HUES48 (cell line): ENCODE data around the gene MYT1.

Experiments used
- H3K27ac ChIP-seq: one replicate; pipeline ENCODE4 v1.7.0; 2013; ENCODE audit warnings: low read depth, low read length, inconsistent platforms
- H3K27me3 ChIP-seq: 2 replicates; pipeline ENCODE4 v1.6.1; 2013; ENCODE audit warnings: mild to moderate bottlenecking, low read length; ENCODE audit not compliant: control insufficient read depth, insufficient read depth
- H3K36me3 ChIP-seq: 2 replicates; pipeline ENCODE4 v1.6.1; 2013; ENCODE audit warnings: low read length; ENCODE audit not compliant: control insufficient read depth, insufficient read depth
- H3K4me1 ChIP-seq: 2 replicates; pipeline ENCODE4 v1.6.1; 2013; ENCODE audit warnings: mild to moderate bottlenecking, low read length; ENCODE audit not compliant: control insufficient read depth, insufficient read depth
- H3K4me3 ChIP-seq: 2 replicates; pipeline ENCODE4 v1.5.1; 2013; ENCODE audit warnings: mild to moderate bottlenecking, low read depth, low read length
- H3K9ac ChIP-seq: 2 replicates; pipeline ENCODE4 v1.6.1; 2013; ENCODE audit warnings: mild to moderate bottlenecking, low read depth, low read length, moderate library complexity
- H3K9me3 ChIP-seq: 2 replicates; pipeline ENCODE4 v1.6.1; 2013; ENCODE audit warnings: low read length; ENCODE audit not compliant: control insufficient read depth, insufficient read depth

Gene MYT1

GRCh38 chr20:64244870-64245603, 80.8 kb downstream of the MYT1 start:
- Histone ChIP-seq H3K36me3 (no peaks in the 10 kb centered on the region), H3K9ac (no peak overlapping the region), H3K4me1 (no peaks in the 10 kb centered on the region), H3K9me3 (no peaks in the 10 kb centered on the region), H3K27me3 (no peaks in the 10 kb centered on the region), H3K4me3 (no peak overlapping the region), H3K27ac (no peak overlapping the region)

GRCh38 chr20:64245746-64246595, 81.7 kb downstream of the MYT1 start:
- Histone ChIP-seq H3K36me3 (no peaks in the 10 kb centered on the region), H3K27ac (no peak overlapping the region), H3K27me3 (no peaks in the 10 kb centered on the region)

GRCh38 chr20:64246616-64247306, 82.5 kb downstream of the MYT1 start:
- Histone ChIP-seq H3K9me3 (no peaks in the 10 kb centered on the region), H3K4me1 (no peaks in the 10 kb centered on the region), H3K27me3 (peaks cover 4% of the 10 kb centered on the region; the same call in 1 of the 2 replicates), H3K36me3 (no peaks in the 10 kb centered on the region), H3K4me3 (no peak overlapping the region), H3K9ac (no peak overlapping the region), H3K27ac (no peak overlapping the region)

More at GRCh38 chr20:64245746-64246595, 81.7 kb downstream of the MYT1 start:
- H3K9ac ChIP-seq: no peak overlapping the region
- H3K4me1 ChIP-seq: no peaks in the 10 kb centered on the region
- H3K9me3 ChIP-seq: no peaks in the 10 kb centered on the region
- H3K4me3 ChIP-seq: no peak overlapping the region

GRCh38 chr20:64247307-64247618, 83.0 kb downstream of the MYT1 start:
- Histone ChIP-seq H3K36me3 (no peaks in the 10 kb centered on the region), H3K27me3 (peaks cover 4% of the 10 kb centered on the region; the same call in 1 of the 2 replicates), H3K9me3 (no peaks in the 10 kb centered on the region), H3K27ac (no peak overlapping the region), H3K4me3 (no peak overlapping the region), H3K4me1 (no peaks in the 10 kb centered on the region), H3K9ac (no peak overlapping the region)

- Histone ChIP-seq H3K4me1 (no peaks in the 10 kb centered on the region), H3K9me3 (no peaks in the 10 kb centered on the region), H3K27me3 (peaks cover 4% of the 10 kb centered on the region; the same call in 1 of the 2 replicates), H3K9ac (no peak overlapping the region), H3K4me3 (no peak overlapping the region), H3K36me3 (no peaks in the 10 kb centered on the region), H3K27ac (no peak overlapping the region)
Observed at GRCh38 chr20:64247970-64248841, 84.0 kb downstream of the MYT1 start.

GRCh38 chr20:64250027-64250426, 85.8 kb downstream of the MYT1 start:
- no peak overlapping the region for H3K9ac ChIP-seq
- H3K4me1 ChIP-seq: peaks cover 4% of the 10 kb centered on the region; the same call in 1 of the 2 replicates
- no peak overlapping the region for H3K4me3 ChIP-seq
- H3K27me3 ChIP-seq: peaks cover 4% of the 10 kb centered on the region
- no peaks in the 10 kb centered on the region for H3K36me3 ChIP-seq
- H3K9me3 ChIP-seq: no peaks in the 10 kb centered on the region
- H3K27ac ChIP-seq: no peak overlapping the region

- H3K27me3 ChIP-seq: peaks cover 4% of the 10 kb centered on the region
- peaks cover 17% of the 10 kb centered on the region for H3K4me1 ChIP-seq
- no peak overlapping the region for H3K27ac ChIP-seq
- no peaks in the 10 kb centered on the region for H3K9me3 ChIP-seq
- no peaks in the 10 kb centered on the region for H3K36me3 ChIP-seq
- no peak overlapping the region for H3K4me3 ChIP-seq
- H3K9ac ChIP-seq: no peak overlapping the region
Observed at GRCh38 chr20:64253000-64253383, 88.7 kb downstream of the MYT1 start.

- Histone ChIP-seq H3K27me3 (peaks cover 4% of the 10 kb centered on the region), H3K9ac (no peak overlapping the region), H3K9me3 (no peaks in the 10 kb centered on the region)
Observed at GRCh38 chr20:64253443-64253842, 89.2 kb downstream of the MYT1 start.

GRCh38 chr20:64254156-64254555, 89.9 kb downstream of the MYT1 start:
- H3K9me3 ChIP-seq: no peaks in the 10 kb centered on the region
- H3K4me1 ChIP-seq: peaks cover 27% of the 10 kb centered on the region
- no peaks in the 10 kb centered on the region for H3K36me3 ChIP-seq
- H3K4me3 ChIP-seq: no peak overlapping the region
- peaks cover 4% of the 10 kb centered on the region for H3K27me3 ChIP-seq
- H3K9ac ChIP-seq: no peak overlapping the region
- H3K27ac ChIP-seq: no peak overlapping the region

More at GRCh38 chr20:64253443-64253842, 89.2 kb downstream of the MYT1 start:
- no peak overlapping the region for H3K4me3 ChIP-seq
- no peak overlapping the region for H3K27ac ChIP-seq
- no peaks in the 10 kb centered on the region for H3K36me3 ChIP-seq
- H3K4me1 ChIP-seq: peaks cover 20% of the 10 kb centered on the region

- peak overlapping the region; percentile 51 for H3K27ac ChIP-seq
- H3K27me3 ChIP-seq: peaks cover 4% of the 10 kb centered on the region
- peak overlapping the region; percentile 79 for H3K4me3 ChIP-seq
- H3K9ac ChIP-seq: peak overlapping the region; percentile 66
- no peaks in the 10 kb centered on the region for H3K36me3 ChIP-seq
- peaks cover 28% of the 10 kb centered on the region for H3K4me1 ChIP-seq
- no peaks in the 10 kb centered on the region for H3K9me3 ChIP-seq
Observed at GRCh38 chr20:64254571-64255360, 90.5 kb downstream of the MYT1 start.
